Measurements from ENCODE around the gene KCNQ2.

Gene KCNQ2

DNA sequence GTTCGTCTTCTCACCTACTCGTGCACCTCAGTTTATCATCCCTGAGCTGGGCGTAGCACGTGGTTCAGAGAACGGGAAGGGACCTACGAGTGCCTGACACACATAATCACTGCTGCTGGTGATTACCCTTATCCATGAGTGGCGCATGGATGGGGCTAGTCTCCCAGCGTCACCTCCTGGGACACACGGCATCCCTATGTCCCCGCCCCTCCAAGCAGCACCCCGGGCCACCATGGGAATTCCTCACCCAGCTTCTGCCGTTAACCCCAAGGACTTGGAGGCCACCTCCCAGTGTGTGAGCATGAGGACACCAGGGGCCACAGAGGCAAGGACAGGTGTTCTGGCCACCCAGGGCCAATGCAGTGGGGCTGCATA is 121.1 kb downstream of the KCNQ2 start:
- DNase-seq = no peak

DNA sequence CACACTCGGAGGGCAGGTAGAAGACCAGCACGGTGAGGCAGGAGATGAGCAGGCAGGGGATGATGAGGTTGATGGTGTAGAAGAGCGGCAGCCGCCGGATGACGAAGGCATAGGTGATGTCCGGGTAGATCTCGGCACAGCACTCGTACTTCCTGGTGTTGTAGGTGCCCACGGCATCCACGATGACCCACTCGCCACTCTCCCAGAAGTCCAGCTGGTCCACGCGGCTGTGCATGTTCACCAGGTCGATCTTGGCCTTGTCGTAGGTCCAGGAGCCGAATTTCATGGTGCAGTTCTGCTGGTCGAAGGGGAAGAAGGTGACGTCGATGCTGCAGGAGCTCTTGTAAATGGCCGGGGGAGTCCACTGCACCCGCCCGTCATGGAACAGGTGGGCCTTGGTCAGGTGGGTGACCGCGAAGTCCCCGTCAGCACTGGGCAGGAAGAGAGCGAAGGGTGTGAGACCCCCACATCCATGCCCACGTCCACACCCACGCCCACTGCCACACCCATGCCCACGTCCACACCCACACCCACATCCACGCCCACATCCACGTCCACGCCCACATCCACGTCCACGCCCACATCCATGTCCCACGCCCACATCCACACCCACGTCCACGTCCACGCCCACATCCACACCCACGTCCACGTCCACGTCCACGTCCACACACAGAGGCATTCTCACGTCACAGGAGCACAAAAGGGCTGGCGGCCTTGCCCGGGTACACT is 121.7 kb downstream of the KCNQ2 start:
- DNase-seq = no peak

All from CD4-positive, alpha-beta T cell treated with Interferon gamma for 1 hour (primary cell).